Stimulated activated memory B cell treated with anti-CD40 and anti-IgM and Interleukin-4, amounts not matched to agents 10 μg/mL and 1 μg/mL and 100 μg/mL, for 72 hours (primary cell): ENCODE measurements around the gene TES.

Experiments
- ATAC-seq: fragments of 150-1000 bp; cut with Tn5 transposase; 2 replicates; pipeline ENCODE4 v1.10.0; 2021
- H3K27ac Mint-ChIP-seq: one replicate; pipeline ENCODE4 v1.8.0; 2022; ENCODE audit warnings: mild to moderate bottlenecking, mixed read lengths
- H3K27me3 Mint-ChIP-seq: one replicate; pipeline ENCODE4 v1.8.0; 2022; ENCODE audit warnings: mixed read lengths
- H3K36me3 Mint-ChIP-seq: one replicate; pipeline ENCODE4 v1.8.0; 2022; ENCODE audit warnings: mixed read lengths
- H3K4me1 Mint-ChIP-seq: one replicate; pipeline ENCODE4 v1.8.0; 2022; ENCODE audit warnings: mixed read lengths
- H3K4me3 Mint-ChIP-seq: one replicate; pipeline ENCODE4 v1.8.0; 2022; ENCODE audit warnings: mild to moderate bottlenecking, moderate library complexity, mixed read lengths
- H3K9me3 Mint-ChIP-seq: one replicate; pipeline ENCODE4 v1.8.0; 2022; ENCODE audit warnings: mixed read lengths

TES gene

GRCh38 chr7:116211006-116211912 is 920 bp downstream of the TES start:
- H3K4me1 Mint-ChIP-seq = peaks cover 43% of the 10 kb centered on the region
- no peaks in the 10 kb centered on the region for H3K9me3 Mint-ChIP-seq
- no peaks in the 10 kb centered on the region for H3K27me3 Mint-ChIP-seq
- H3K27ac Mint-ChIP-seq = peak overlapping the region; percentile 97
- peak overlapping the region; percentile 99 for H3K4me3 Mint-ChIP-seq
- peak; percentile 83 for ATAC-seq
- peaks cover 5% of the 10 kb centered on the region for H3K36me3 Mint-ChIP-seq

GRCh38 chr7:116211913-116212596 is 1.7 kb downstream of the TES start:
- ATAC-seq = no peak
- Mint-ChIP-seq H3K4me1 (peaks cover 43% of the 10 kb centered on the region), H3K27ac (peak overlapping the region; percentile 97), H3K9me3 (no peaks in the 10 kb centered on the region), H3K27me3 (no peaks in the 10 kb centered on the region), H3K36me3 (peaks cover 5% of the 10 kb centered on the region), H3K4me3 (peak overlapping the region; percentile 99)

GRCh38 chr7:116212869-116213268 is 2.5 kb downstream of the TES start:
- ATAC-seq = no peak
- Mint-ChIP-seq H3K36me3 (peaks cover 5% of the 10 kb centered on the region), H3K27ac (peak overlapping the region; percentile 97), H3K4me3 (peak overlapping the region; percentile 99), H3K27me3 (no peaks in the 10 kb centered on the region), H3K4me1 (peaks cover 47% of the 10 kb centered on the region), H3K9me3 (no peaks in the 10 kb centered on the region)

- peaks cover 5% of the 10 kb centered on the region for H3K36me3 Mint-ChIP-seq
- peak overlapping the region; percentile 97 for H3K27ac Mint-ChIP-seq
- H3K9me3 Mint-ChIP-seq = no peaks in the 10 kb centered on the region
- H3K4me3 Mint-ChIP-seq = no peak overlapping the region
- H3K27me3 Mint-ChIP-seq = no peaks in the 10 kb centered on the region
- no peak for ATAC-seq
- peaks cover 54% of the 10 kb centered on the region for H3K4me1 Mint-ChIP-seq
Observed at GRCh38 chr7:116213361-116214130, 3.2 kb downstream of the TES start.

- Mint-ChIP-seq H3K4me3 (no peak overlapping the region), H3K36me3 (peaks cover 5% of the 10 kb centered on the region), H3K9me3 (no peaks in the 10 kb centered on the region), H3K27ac (no peak overlapping the region), H3K27me3 (no peaks in the 10 kb centered on the region), H3K4me1 (peaks cover 65% of the 10 kb centered on the region)
- ATAC-seq = no peak
Observed at GRCh38 chr7:116214921-116215320, 4.6 kb downstream of the TES start.

GRCh38 chr7:116215551-116215950 is 5.2 kb downstream of the TES start:
- H3K4me3 Mint-ChIP-seq = no peak overlapping the region
- no peaks in the 10 kb centered on the region for H3K27me3 Mint-ChIP-seq
- ATAC-seq = no peak
- H3K27ac Mint-ChIP-seq = no peak overlapping the region
- peaks cover 62% of the 10 kb centered on the region for H3K4me1 Mint-ChIP-seq
- H3K9me3 Mint-ChIP-seq = no peaks in the 10 kb centered on the region
- H3K36me3 Mint-ChIP-seq = peaks cover 5% of the 10 kb centered on the region

GRCh38 chr7:116216956-116217571 is 6.7 kb downstream of the TES start:
- H3K27ac Mint-ChIP-seq = no peak overlapping the region
- no peak for ATAC-seq

GRCh38 chr7:116218051-116218645 is 7.8 kb downstream of the TES start:
- Mint-ChIP-seq H3K9me3 (no peaks in the 10 kb centered on the region), H3K36me3 (peaks cover 5% of the 10 kb centered on the region), H3K4me3 (no peak overlapping the region), H3K27ac (peak overlapping the region; percentile 53), H3K4me1 (peaks cover 65% of the 10 kb centered on the region), H3K27me3 (no peaks in the 10 kb centered on the region)
- no peak for ATAC-seq

More at GRCh38 chr7:116216956-116217571, 6.7 kb downstream of the TES start:
- Mint-ChIP-seq H3K27me3 (no peaks in the 10 kb centered on the region), H3K36me3 (peaks cover 5% of the 10 kb centered on the region), H3K9me3 (no peaks in the 10 kb centered on the region), H3K4me3 (no peak overlapping the region), H3K4me1 (peaks cover 68% of the 10 kb centered on the region)

GRCh38 chr7:116218747-116219146 is 8.4 kb downstream of the TES start:
- peaks cover 5% of the 10 kb centered on the region for H3K36me3 Mint-ChIP-seq
- ATAC-seq = no peak
- H3K4me3 Mint-ChIP-seq = no peak overlapping the region
- H3K4me1 Mint-ChIP-seq = peaks cover 65% of the 10 kb centered on the region
- no peak overlapping the region for H3K27ac Mint-ChIP-seq
- no peaks in the 10 kb centered on the region for H3K27me3 Mint-ChIP-seq
- H3K9me3 Mint-ChIP-seq = no peaks in the 10 kb centered on the region

GRCh38 chr7:116219288-116219687 is 8.9 kb downstream of the TES start:
- ATAC-seq = no peak
- H3K4me1 Mint-ChIP-seq = peaks cover 67% of the 10 kb centered on the region
- H3K9me3 Mint-ChIP-seq = no peaks in the 10 kb centered on the region
- H3K27ac Mint-ChIP-seq = no peak overlapping the region
- peaks cover 5% of the 10 kb centered on the region for H3K36me3 Mint-ChIP-seq
- H3K27me3 Mint-ChIP-seq = no peaks in the 10 kb centered on the region
- no peak overlapping the region for H3K4me3 Mint-ChIP-seq

GRCh38 chr7:116219834-116220233 is 9.5 kb downstream of the TES start:
- ATAC-seq = no peak
- no peak overlapping the region for H3K4me3 Mint-ChIP-seq
- H3K27ac Mint-ChIP-seq = no peak overlapping the region
- H3K27me3 Mint-ChIP-seq = no peaks in the 10 kb centered on the region
- H3K36me3 Mint-ChIP-seq = peaks cover 2% of the 10 kb centered on the region
- peaks cover 67% of the 10 kb centered on the region for H3K4me1 Mint-ChIP-seq
- no peaks in the 10 kb centered on the region for H3K9me3 Mint-ChIP-seq

- no peak overlapping the region for H3K27ac Mint-ChIP-seq
- H3K9me3 Mint-ChIP-seq = no peaks in the 10 kb centered on the region
- H3K4me1 Mint-ChIP-seq = peaks cover 71% of the 10 kb centered on the region
- no peak overlapping the region for H3K4me3 Mint-ChIP-seq
- ATAC-seq = no peak
- no peaks in the 10 kb centered on the region for H3K27me3 Mint-ChIP-seq
- no peaks in the 10 kb centered on the region for H3K36me3 Mint-ChIP-seq
Observed at GRCh38 chr7:116222501-116222900, 12.2 kb downstream of the TES start.

- Mint-ChIP-seq H3K27me3 (no peaks in the 10 kb centered on the region), H3K9me3 (no peaks in the 10 kb centered on the region), H3K4me3 (peak overlapping the region; percentile 36), H3K36me3 (no peaks in the 10 kb centered on the region), H3K4me1 (peaks cover 60% of the 10 kb centered on the region), H3K27ac (peak overlapping the region; percentile 91)
- no peak for ATAC-seq
Observed at GRCh38 chr7:116223588-116223987, 13.2 kb downstream of the TES start.

GRCh38 chr7:116224492-116225098 is 14.3 kb downstream of the TES start:
- Mint-ChIP-seq H3K27me3 (no peaks in the 10 kb centered on the region), H3K9me3 (no peaks in the 10 kb centered on the region), H3K36me3 (no peaks in the 10 kb centered on the region), H3K4me1 (peaks cover 58% of the 10 kb centered on the region), H3K4me3 (peak overlapping the region; percentile 69), H3K27ac (peak overlapping the region; percentile 91)
- peak; percentile 70 for ATAC-seq
